Measurements from ENCODE around the gene SCN3A. TPM values are rescaled to one million over a fixed set of nuclear protein-coding genes. Genes with fewer than 3 reads are reported as not detected.

SCN3A gene
- total and polyA plus RNA-seq, 2 donors (not counting 3 experiments of a cell fraction or from before 2014, with no cell fraction given) = not detected

DNA sequence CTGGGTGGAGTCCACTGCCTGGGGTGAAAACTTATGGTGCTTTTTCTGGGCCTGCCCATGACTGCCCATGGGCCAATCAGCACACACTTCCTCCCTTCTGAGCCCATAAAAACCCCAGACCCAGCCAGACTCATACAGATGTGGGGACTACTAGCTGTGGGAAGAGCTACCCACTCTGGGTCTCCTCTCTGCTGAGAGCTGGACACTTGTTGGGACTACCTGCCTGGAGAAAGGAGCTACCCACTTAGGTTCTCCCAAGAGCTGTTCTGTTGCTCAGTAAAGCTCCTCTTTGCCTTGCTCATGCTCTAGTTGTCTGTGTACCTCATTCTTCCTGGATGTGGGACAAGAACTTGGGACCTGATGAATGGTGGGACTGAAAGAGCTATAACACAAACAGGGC, 129.0 kb downstream of the SCN3A start:
- no peaks in the 10 kb centered on the region for H3K36me3 ChIP-seq (ENCODE audit: control insufficient read depth in 2 of 2, extremely low read depth in 1 of 2, insufficient read depth in 2 of 2, low read length in 2 of 2)
- no peak overlapping the region for H3K4me2 ChIP-seq (ENCODE audit: insufficient read depth, low read length)
- no peak overlapping the region for H3K27ac ChIP-seq (ENCODE audit: insufficient read depth, low read depth, low read length)
- intact Hi-C loops (cut with micrococcal nuclease) (no loop called here), dilution Hi-C loops (cut with MboI; ENCODE audit: extremely low pct_ligation_motif_present, low sequenced_read_pairs) (no loop called here)
- no peak overlapping the region for H2AFZ ChIP-seq (ENCODE audit: low read depth, low read length)
- no peaks in the 10 kb centered on the region for H3K79me2 ChIP-seq (ENCODE audit: control insufficient read depth, insufficient read depth, low read length)
- H3K27me3 ChIP-seq (ENCODE audit: control insufficient read depth in 2 of 2, insufficient read depth in 2 of 2, low read length in 2 of 2) = no peaks in the 10 kb centered on the region
- DNase-seq (ENCODE audit: low read depth, low spot score) (no peak), FAIRE-seq (no peak)
- no peak for TF ChIP-seq MYC (IDR thresholded peaks at IDR 0.05; ENCODE audit: low read depth, low read length)
- no peak for TF ChIP-seq POLR2AphosphoS5 (IDR thresholded peaks at IDR 0.05; ENCODE audit: insufficient read depth, low read depth, low read length)
- no peak for TF ChIP-seq POLR2A (IDR thresholded peaks at IDR 0.05; ENCODE audit: low read depth, low read length)
- TF ChIP-seq FOS (IDR thresholded peaks at IDR 0.05; ENCODE audit: borderline replicate concordance, insufficient read depth, low read length) = no peak
- TF ChIP-seq JUN (IDR thresholded peaks at IDR 0.05; ENCODE audit: borderline replicate concordance, insufficient read depth, insufficient read length, low read depth) = no peak
- TF ChIP-seq, protein P1, sequence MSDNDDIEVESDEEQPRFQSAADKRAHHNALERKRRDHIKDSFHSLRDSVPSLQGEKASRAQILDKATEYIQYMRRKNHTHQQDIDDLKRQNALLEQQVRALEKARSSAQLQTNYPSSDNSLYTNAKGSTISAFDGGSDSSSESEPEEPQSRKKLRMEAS (IDR thresholded peaks at IDR 0.05; ENCODE audit: insufficient read depth, insufficient read length) = no peak
- TF ChIP-seq GATA2 (IDR thresholded peaks at IDR 0.05; ENCODE audit: insufficient read depth, insufficient read length, low read depth, low read length) = no peak
- no peak overlapping the region for H3K4me3 ChIP-seq (replicated peaks in 1 of 3; ENCODE audit: insufficient read depth in 1 of 3, low read depth in 1 of 3, low read length in 3 of 3)
- CTCF ChIA-PET = no interaction called here
- no peaks in the 10 kb centered on the region for H3K9me1 ChIP-seq (replicated peaks; ENCODE audit: control insufficient read depth, extremely low read depth, insufficient read depth, low read length)
- H4K20me1 ChIP-seq (replicated peaks; ENCODE audit: control insufficient read depth, extremely low read depth, insufficient read depth, low read length) = no peaks in the 10 kb centered on the region
- H3K9me3 ChIP-seq (replicated peaks; ENCODE audit: control insufficient read depth, insufficient read depth, low read length) = no peaks in the 10 kb centered on the region
- POLR2A ChIA-PET = no interaction called here
- no peak overlapping the region for H3K9ac ChIP-seq (replicated peaks; ENCODE audit: extremely low read depth, insufficient read depth, low read length)
- BruUV-seq (replicated peaks) = no TSS peak
- no peaks in the 10 kb centered on the region for H3K4me1 ChIP-seq (ENCODE audit: control insufficient read depth, extremely low read depth, insufficient read depth, low read length)

DNA sequence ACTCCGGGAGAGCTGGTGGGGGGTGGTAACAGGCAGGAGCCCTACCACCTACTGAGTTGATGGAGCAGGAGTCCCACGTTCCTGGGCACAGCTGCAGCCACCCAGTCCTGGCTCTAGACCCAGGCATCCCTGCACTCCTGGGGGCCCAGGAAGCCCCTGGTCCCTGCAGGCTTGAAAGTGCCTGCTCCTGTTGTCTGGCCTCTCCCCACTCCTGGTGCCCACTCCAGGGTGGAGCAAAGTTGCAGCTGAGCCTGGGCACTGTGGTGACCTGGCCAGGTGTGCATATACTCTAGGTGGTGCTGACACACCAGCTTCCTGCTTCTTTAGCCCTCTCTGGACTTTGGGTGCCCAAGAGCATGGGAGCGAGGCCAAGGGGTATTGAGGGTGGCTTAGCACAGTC, 129.5 kb downstream of the SCN3A start:
- H3K9me1 ChIP-seq (replicated peaks; ENCODE audit: control insufficient read depth, extremely low read depth, insufficient read depth, low read length) = no peaks in the 10 kb centered on the region
- H3K36me3 ChIP-seq (ENCODE audit: control insufficient read depth in 2 of 2, extremely low read depth in 1 of 2, insufficient read depth in 2 of 2, low read length in 2 of 2) = no peaks in the 10 kb centered on the region
- H3K27me3 ChIP-seq (ENCODE audit: control insufficient read depth in 2 of 2, insufficient read depth in 2 of 2, low read length in 2 of 2) = no peaks in the 10 kb centered on the region
- CTCF ChIA-PET = no interaction called here
- no peaks in the 10 kb centered on the region for H3K79me2 ChIP-seq (ENCODE audit: control insufficient read depth, insufficient read depth, low read length)
- no peak overlapping the region for H2AFZ ChIP-seq (ENCODE audit: low read depth, low read length)
- POLR2A ChIA-PET = no interaction called here
- H3K9me3 ChIP-seq (replicated peaks; ENCODE audit: control insufficient read depth, insufficient read depth, low read length) = no peaks in the 10 kb centered on the region
- dilution Hi-C loops (cut with MboI; ENCODE audit: extremely low pct_ligation_motif_present, low sequenced_read_pairs) (no loop called here), intact Hi-C loops (cut with micrococcal nuclease) (no loop called here)
- H3K27ac ChIP-seq (ENCODE audit: insufficient read depth, low read depth, low read length) = no peak overlapping the region
- BruUV-seq (replicated peaks) = no TSS peak
- no peak overlapping the region for H3K9ac ChIP-seq (replicated peaks; ENCODE audit: extremely low read depth, insufficient read depth, low read length)
- TF ChIP-seq, protein P1 (IDR thresholded peaks at IDR 0.05; ENCODE audit: insufficient read depth, insufficient read length) = no peak
- TF ChIP-seq EZH2 (IDR thresholded peaks at IDR 0.05; ENCODE audit: borderline replicate concordance, low read depth, low read length, severe bottlenecking) = no peak
- no peak for TF ChIP-seq MYC (IDR thresholded peaks at IDR 0.05; ENCODE audit: low read depth, low read length)
- no peak for TF ChIP-seq POLR2AphosphoS5 (IDR thresholded peaks at IDR 0.05; ENCODE audit: insufficient read depth, low read depth, low read length)
- TF ChIP-seq GATA2 (IDR thresholded peaks at IDR 0.05; ENCODE audit: insufficient read depth, insufficient read length, low read depth, low read length) = no peak
- TF ChIP-seq POLR2A (IDR thresholded peaks at IDR 0.05; ENCODE audit: low read depth, low read length) = no peak
- TF ChIP-seq, protein P2, sequence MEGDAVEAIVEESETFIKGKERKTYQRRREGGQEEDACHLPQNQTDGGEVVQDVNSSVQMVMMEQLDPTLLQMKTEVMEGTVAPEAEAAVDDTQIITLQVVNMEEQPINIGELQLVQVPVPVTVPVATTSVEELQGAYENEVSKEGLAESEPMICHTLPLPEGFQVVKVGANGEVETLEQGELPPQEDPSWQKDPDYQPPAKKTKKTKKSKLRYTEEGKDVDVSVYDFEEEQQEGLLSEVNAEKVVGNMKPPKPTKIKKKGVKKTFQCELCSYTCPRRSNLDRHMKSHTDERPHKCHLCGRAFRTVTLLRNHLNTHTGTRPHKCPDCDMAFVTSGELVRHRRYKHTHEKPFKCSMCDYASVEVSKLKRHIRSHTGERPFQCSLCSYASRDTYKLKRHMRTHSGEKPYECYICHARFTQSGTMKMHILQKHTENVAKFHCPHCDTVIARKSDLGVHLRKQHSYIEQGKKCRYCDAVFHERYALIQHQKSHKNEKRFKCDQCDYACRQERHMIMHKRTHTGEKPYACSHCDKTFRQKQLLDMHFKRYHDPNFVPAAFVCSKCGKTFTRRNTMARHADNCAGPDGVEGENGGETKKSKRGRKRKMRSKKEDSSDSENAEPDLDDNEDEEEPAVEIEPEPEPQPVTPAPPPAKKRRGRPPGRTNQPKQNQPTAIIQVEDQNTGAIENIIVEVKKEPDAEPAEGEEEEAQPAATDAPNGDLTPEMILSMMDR (IDR thresholded peaks at IDR 0.05; ENCODE audit: extremely low read depth in 1 of 2, insufficient read depth in 1 of 2, low read depth in 1 of 2, low read length in 2 of 2) = no peak
- DNase-seq (ENCODE audit: low read depth, low spot score) = no peak
- no peak for FAIRE-seq
- H4K20me1 ChIP-seq (replicated peaks; ENCODE audit: control insufficient read depth, extremely low read depth, insufficient read depth, low read length) = no peaks in the 10 kb centered on the region
- H3K4me1 ChIP-seq (ENCODE audit: control insufficient read depth, extremely low read depth, insufficient read depth, low read length) = no peaks in the 10 kb centered on the region
- no peak overlapping the region for H3K4me2 ChIP-seq (ENCODE audit: insufficient read depth, low read length)
- H3K4me3 ChIP-seq (replicated peaks in 1 of 3; ENCODE audit: insufficient read depth in 1 of 3, low read depth in 1 of 3, low read length in 3 of 3) = no peak overlapping the region
